Fibroblast of lung (primary cell): ENCODE results near the gene TMEM178B. TPM values are rescaled to one million over a fixed set of nuclear protein-coding genes. Genes with fewer than 3 reads are reported as not detected.

Experiments
- DNase-seq, 2 donors: peaks; one replicate each; pipeline versions ENCODE4 v3.0.0 to v3.0.0-alpha.2; 2010; ENCODE audit warnings: low read depth in 2 of 2
- H2AFZ ChIP-seq: 2 replicates; pipeline ENCODE4 v1.5.1; 2012; ENCODE audit warnings: low read length, control low read depth, inconsistent platforms
- H3K27ac ChIP-seq: 2 replicates; pipeline ENCODE4 v1.5.1; 2011; ENCODE audit warnings: low read length, control low read depth; ENCODE audit not compliant: insufficient read depth
- H3K27me3 ChIP-seq: 2 replicates; pipeline ENCODE4 v1.5.1; 2011; ENCODE audit warnings: mild to moderate bottlenecking, low read length; ENCODE audit not compliant: control insufficient read depth, insufficient read depth
- H3K36me3 ChIP-seq: 2 replicates; pipeline ENCODE4 v1.5.1; 2011; ENCODE audit warnings: low read length; ENCODE audit not compliant: control insufficient read depth, insufficient read depth
- H3K4me1 ChIP-seq: 2 replicates; pipeline ENCODE4 v1.5.1; 2011; ENCODE audit warnings: low read length; ENCODE audit not compliant: control insufficient read depth, insufficient read depth; ENCODE audit errors: extremely low read depth
- H3K4me2 ChIP-seq: 2 replicates; pipeline ENCODE4 v1.5.1; 2011; ENCODE audit warnings: low read length, control low read depth; ENCODE audit not compliant: insufficient read depth; ENCODE audit errors: extremely low read depth
- H3K4me3 ChIP-seq, 4 experiments: fragments of 200-600 bp in 1 of 4; sonication (generic) in 1 of 4; replicated peaks in 1 of 4; 2 replicates each; pipeline ENCODE4 v1.5.1; 2011 to 2016; ENCODE audit warnings: low read length in 4 of 4, low read depth in 3 of 4, mild to moderate bottlenecking in 3 of 4, control low read depth in 2 of 4, inconsistent platforms in 1 of 4, mixed read lengths in 1 of 4; ENCODE audit not compliant: insufficient read depth in 1 of 4; ENCODE audit errors: control extremely low read depth in 1 of 4
- H3K79me2 ChIP-seq: 2 replicates; pipeline ENCODE4 v1.5.1; 2012; ENCODE audit warnings: mild to moderate bottlenecking, low read length, inconsistent platforms; ENCODE audit not compliant: control insufficient read depth, insufficient read depth
- H3K9ac ChIP-seq: 2 replicates; pipeline ENCODE4 v1.5.1; 2011; ENCODE audit warnings: mild to moderate bottlenecking, low read length, control low read depth; ENCODE audit not compliant: insufficient read depth
- H3K9me3 ChIP-seq: 2 replicates; pipeline ENCODE4 v1.5.1; 2012; ENCODE audit warnings: low read depth, low read length; ENCODE audit not compliant: control insufficient read depth, insufficient read depth
- H4K20me1 ChIP-seq: 2 replicates; pipeline ENCODE4 v1.5.1; 2011; ENCODE audit warnings: low read length; ENCODE audit not compliant: control insufficient read depth, insufficient read depth; ENCODE audit errors: extremely low read depth
- CTCF ChIP-seq, 2 donors: IDR thresholded peaks in 1 of 2; conservative IDR thresholded peaks in 1 of 2; 1 replicate in 1 of 2; 2 replicates in 1 of 2; pipeline ENCODE4 v1.5.1; 2011 to 2012; ENCODE audit warnings: low read length in 2 of 2, control low read depth in 1 of 2, inconsistent platforms in 1 of 2, low read depth in 1 of 2, mild to moderate bottlenecking in 1 of 2
- EZH2 ChIP-seq: IDR thresholded peaks from 2 replicates; pipeline ENCODE4 v1.5.1; 2012; ENCODE audit warnings: low read length, control low read depth, mild to moderate bottlenecking; ENCODE audit errors: missing control alignments
- polyA plus RNA-seq, 2 donors: library from polyadenylated mRNA; depleted of rRNA in 1 of 2; stranded (reverse) in 1 of 2; unstranded in 1 of 2; fragments of >200 nt; gene quantifications; 2 replicates each; pipeline ENCODE4 v1.2.1, GENCODE V29; 2011 to 2012; ENCODE audit warnings: missing spikeins in 1 of 2
- total RNA-seq: library from RNA; depleted of rRNA; stranded (reverse); fragments of >200 nt; gene quantifications from 2 replicates; pipeline ENCODE4 v1.2.1, GENCODE V29; 2014

Gene TMEM178B
- total and polyA plus RNA-seq, 2 donors (not counting 1 experiment from before 2014, with no cell fraction given): under 0.01 to 0.14 TPM

- no peaks in the 10 kb centered on the region for H3K79me2 ChIP-seq
- DNase-seq: no peak
- H3K4me1 ChIP-seq: no peaks in the 10 kb centered on the region
- no peaks in the 10 kb centered on the region for H4K20me1 ChIP-seq
- H3K4me2 ChIP-seq: no peak overlapping the region
- H3K9ac ChIP-seq: no peak overlapping the region
- H3K27ac ChIP-seq: no peak overlapping the region
- H3K4me3 ChIP-seq: no peak overlapping the region
- TF ChIP-seq CTCF (conservative IDR thresholded peaks at IDR 0.05 in 1 of 2, IDR thresholded peaks at IDR 0.05 in 1 of 2; ENCODE audit: low read depth in 1 of 2, low read length in 2 of 2) (no peak), EZH2 (no peak)
- H3K9me3 ChIP-seq: no peaks in the 10 kb centered on the region
- no peaks in the 10 kb centered on the region for H3K27me3 ChIP-seq
- no peak overlapping the region for H2AFZ ChIP-seq
- H3K36me3 ChIP-seq: no peaks in the 10 kb centered on the region
Observed at GRCh38 chr7:141128931-141129330, 55.1 kb downstream of the TMEM178B start.

- no peak overlapping the region for H3K27ac ChIP-seq
- no peak for DNase-seq
Observed at GRCh38 chr7:141132671-141133070, 58.8 kb downstream of the TMEM178B start.

GRCh38 chr7:141133646-141134045, 59.8 kb downstream of the TMEM178B start:
- no peak overlapping the region for H3K4me2 ChIP-seq
- DNase-seq: no peak
- no peaks in the 10 kb centered on the region for H3K36me3 ChIP-seq
- H3K4me1 ChIP-seq: no peaks in the 10 kb centered on the region
- no peaks in the 10 kb centered on the region for H3K79me2 ChIP-seq
- H3K9ac ChIP-seq: no peak overlapping the region
- H2AFZ ChIP-seq: no peak overlapping the region
- no peaks in the 10 kb centered on the region for H3K9me3 ChIP-seq
- no peak overlapping the region for H3K27ac ChIP-seq
- H3K4me3 ChIP-seq: no peak overlapping the region
- TF ChIP-seq EZH2 (no peak), CTCF (conservative IDR thresholded peaks at IDR 0.05 in 1 of 2, IDR thresholded peaks at IDR 0.05 in 1 of 2; ENCODE audit: low read depth in 1 of 2, low read length in 2 of 2) (no peak)
- H3K27me3 ChIP-seq: no peaks in the 10 kb centered on the region
- no peaks in the 10 kb centered on the region for H4K20me1 ChIP-seq

More at GRCh38 chr7:141132671-141133070, 58.8 kb downstream of the TMEM178B start:
- H3K4me3 ChIP-seq: no peak overlapping the region
- no peak for TF ChIP-seq EZH2
- TF ChIP-seq CTCF (conservative IDR thresholded peaks at IDR 0.05 in 1 of 2, IDR thresholded peaks at IDR 0.05 in 1 of 2; ENCODE audit: low read depth in 1 of 2, low read length in 2 of 2): no peak
- H3K9ac ChIP-seq: no peak overlapping the region
- H3K36me3 ChIP-seq: no peaks in the 10 kb centered on the region
- no peaks in the 10 kb centered on the region for H3K4me1 ChIP-seq
- no peaks in the 10 kb centered on the region for H3K9me3 ChIP-seq
- no peaks in the 10 kb centered on the region for H3K27me3 ChIP-seq
- no peak overlapping the region for H2AFZ ChIP-seq
- H3K79me2 ChIP-seq: no peaks in the 10 kb centered on the region
- H3K4me2 ChIP-seq: no peak overlapping the region
- H4K20me1 ChIP-seq: no peaks in the 10 kb centered on the region
